Measurements from ENCODE around the gene GPR176. TPM values are rescaled to one million over a fixed set of nuclear protein-coding genes. Genes with fewer than 3 reads are reported as not detected.

GPR176 gene
- total and polyA plus RNA-seq, 2 experiments from 2014 or later: 2.7 to 7.0 TPM

GRCh38 chr15:39785841-39786240 lies 134.2 kb downstream of the GPR176 start:
- Histone ChIP-seq H3K9me2 (replicated peaks; ENCODE audit: insufficient read depth) (no peaks in the 10 kb centered on the region), H3K36me3 (replicated peaks; ENCODE audit: insufficient read depth, low read depth) (no peaks in the 10 kb centered on the region), H3K27ac (no peak overlapping the region), H3K27me3 (no peaks in the 10 kb centered on the region), H3K9me3 (ENCODE audit: low read depth) (no peaks in the 10 kb centered on the region), H3K4me3 (no peak overlapping the region), H2AFZ (no peak overlapping the region), H4K20me1 (ENCODE audit: insufficient read depth, poor library complexity, severe bottlenecking) (no peaks in the 10 kb centered on the region), H3K79me2 (peaks cover 8% of the 10 kb centered on the region), H3K4me2 (no peak overlapping the region), H3K4me1 (ENCODE audit: insufficient read depth) (peaks cover 19% of the 10 kb centered on the region)
- DNase-seq (ENCODE audit: low spot score): no peak
- no peak for TF ChIP-seq CTCF (IDR thresholded peaks at IDR 0.05; ENCODE audit: poor library complexity)
- TF ChIP-seq EZH2phosphoT487 (IDR thresholded peaks at IDR 0.05; ENCODE audit: low read depth, severe bottlenecking, unreplicated experiment): no peak
- no peak for TF ChIP-seq EZH2 (IDR thresholded peaks at IDR 0.05; ENCODE audit: borderline replicate concordance)
- 84% methylated on average over 7 of the region's 7 CpGs for WGBS (ENCODE audit: low lambda C conversion rate, missing lambda C conversion rate)

DNA sequence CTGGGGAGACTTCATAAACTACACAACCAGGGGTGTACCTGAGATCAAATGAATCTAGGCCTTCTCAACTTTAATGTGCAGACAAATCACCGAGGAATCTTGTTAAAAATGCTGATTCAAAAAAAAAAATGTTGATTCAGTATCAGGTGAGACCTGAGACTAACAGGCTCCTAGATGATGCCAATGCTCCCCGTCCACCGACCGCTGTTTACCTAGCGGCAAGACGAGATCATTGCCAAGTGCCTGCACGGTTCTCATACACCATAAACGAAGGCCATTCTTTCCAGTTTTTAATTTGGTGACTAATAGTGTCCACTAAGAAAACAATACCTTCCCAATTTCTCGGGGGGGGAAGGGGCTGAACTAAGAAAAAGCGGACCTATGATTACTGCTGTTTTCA lies 134.9 kb downstream of the GPR176 start:
- H3K9me3 ChIP-seq (ENCODE audit: low read depth): no peaks in the 10 kb centered on the region
- peaks cover 19% of the 10 kb centered on the region for H3K4me1 ChIP-seq (ENCODE audit: insufficient read depth)
- H3K27me3 ChIP-seq: no peaks in the 10 kb centered on the region
- no peak overlapping the region for H3K4me3 ChIP-seq
- no peak overlapping the region for H2AFZ ChIP-seq
- WGBS (ENCODE audit: low lambda C conversion rate, missing lambda C conversion rate): 65% methylated on average over 10 of the region's 10 CpGs
- H4K20me1 ChIP-seq (ENCODE audit: insufficient read depth, poor library complexity, severe bottlenecking): no peaks in the 10 kb centered on the region
- H3K27ac ChIP-seq: no peak overlapping the region
- no peaks in the 10 kb centered on the region for H3K36me3 ChIP-seq (replicated peaks; ENCODE audit: insufficient read depth, low read depth)
- no peak for TF ChIP-seq EZH2phosphoT487 (IDR thresholded peaks at IDR 0.05; ENCODE audit: low read depth, severe bottlenecking, unreplicated experiment)
- TF ChIP-seq EZH2 (IDR thresholded peaks at IDR 0.05; ENCODE audit: borderline replicate concordance): no peak
- no peak for TF ChIP-seq CTCF (IDR thresholded peaks at IDR 0.05; ENCODE audit: poor library complexity)
- DNase-seq (ENCODE audit: low spot score): no peak
- H3K79me2 ChIP-seq: peaks cover 8% of the 10 kb centered on the region
- H3K9me2 ChIP-seq (replicated peaks; ENCODE audit: insufficient read depth): no peaks in the 10 kb centered on the region
- H3K4me2 ChIP-seq: peak overlapping the region; percentile 7

DNA sequence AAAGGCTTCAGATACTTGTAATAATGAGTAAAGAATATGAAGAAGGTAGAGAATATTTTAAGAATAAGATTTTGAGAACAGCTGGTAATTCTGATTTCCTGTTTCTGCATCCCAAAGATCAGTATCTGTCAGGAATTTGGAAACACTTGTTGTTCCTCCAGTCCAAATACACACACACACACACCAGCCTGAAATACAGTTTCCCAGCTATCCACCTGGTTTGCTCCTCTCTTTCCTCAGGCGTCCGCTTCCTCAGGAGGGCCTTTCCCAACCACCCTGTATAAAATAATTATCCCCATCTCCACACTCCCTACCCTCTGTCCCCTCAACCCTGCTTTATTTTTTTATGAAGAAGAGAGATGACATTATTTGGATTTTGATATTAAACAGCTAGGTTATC lies 135.4 kb downstream of the GPR176 start:
- H3K79me2 ChIP-seq: peaks cover 8% of the 10 kb centered on the region
- WGBS (ENCODE audit: low lambda C conversion rate, missing lambda C conversion rate): 93% methylated on average over 2 of the region's 2 CpGs
- peaks cover 19% of the 10 kb centered on the region for H3K4me1 ChIP-seq (ENCODE audit: insufficient read depth)
- H3K4me2 ChIP-seq: peak overlapping the region; percentile 82
- no peak for DNase-seq (ENCODE audit: low spot score)
- H3K9me3 ChIP-seq (ENCODE audit: low read depth): no peaks in the 10 kb centered on the region
- no peaks in the 10 kb centered on the region for H3K9me2 ChIP-seq (replicated peaks; ENCODE audit: insufficient read depth)
- no peak for TF ChIP-seq EZH2 (IDR thresholded peaks at IDR 0.05; ENCODE audit: borderline replicate concordance)
- TF ChIP-seq CTCF (IDR thresholded peaks at IDR 0.05; ENCODE audit: poor library complexity): no peak
- no peak for TF ChIP-seq EZH2phosphoT487 (IDR thresholded peaks at IDR 0.05; ENCODE audit: low read depth, severe bottlenecking, unreplicated experiment)
- no peaks in the 10 kb centered on the region for H3K27me3 ChIP-seq
- H4K20me1 ChIP-seq (ENCODE audit: insufficient read depth, poor library complexity, severe bottlenecking): no peaks in the 10 kb centered on the region
- H3K27ac ChIP-seq: no peak overlapping the region
- no peak overlapping the region for H3K4me3 ChIP-seq
- H3K36me3 ChIP-seq (replicated peaks; ENCODE audit: insufficient read depth, low read depth): no peaks in the 10 kb centered on the region
- no peak overlapping the region for H2AFZ ChIP-seq

DNA sequence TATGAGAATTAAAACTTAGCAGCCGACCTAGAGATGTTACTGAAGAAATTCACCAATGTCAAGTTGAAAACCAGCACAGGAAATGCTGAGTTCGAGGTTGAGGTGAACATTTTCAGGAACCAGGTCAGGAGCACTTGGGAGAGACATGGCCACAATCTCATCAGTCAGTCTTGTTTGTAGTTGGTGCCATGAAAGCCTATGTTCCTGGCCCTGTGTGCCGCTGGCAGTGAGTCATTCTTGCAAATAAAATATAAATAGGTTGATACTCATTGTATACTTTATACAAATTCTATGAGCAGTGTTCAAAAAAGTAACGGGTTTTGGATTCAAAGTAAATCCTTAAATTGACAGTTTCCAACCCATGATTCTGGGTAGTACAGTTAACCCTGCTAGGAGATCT lies 135.9 kb downstream of the GPR176 start:
- H3K4me3 ChIP-seq: no peak overlapping the region
- no peak overlapping the region for H3K27ac ChIP-seq

More for the DNA sequence above, 135.9 kb downstream of the GPR176 start:
- TF ChIP-seq EZH2phosphoT487 (IDR thresholded peaks at IDR 0.05; ENCODE audit: low read depth, severe bottlenecking, unreplicated experiment) (no peak), EZH2 (IDR thresholded peaks at IDR 0.05; ENCODE audit: borderline replicate concordance) (no peak), CTCF (IDR thresholded peaks at IDR 0.05; ENCODE audit: poor library complexity) (no peak)
- Histone ChIP-seq H3K79me2 (peaks cover 8% of the 10 kb centered on the region), H3K9me2 (replicated peaks; ENCODE audit: insufficient read depth) (no peaks in the 10 kb centered on the region), H3K4me1 (ENCODE audit: insufficient read depth) (peaks cover 19% of the 10 kb centered on the region), H3K4me2 (peak overlapping the region; percentile 82), H3K36me3 (replicated peaks; ENCODE audit: insufficient read depth, low read depth) (no peaks in the 10 kb centered on the region), H3K27me3 (no peaks in the 10 kb centered on the region), H2AFZ (no peak overlapping the region), H3K9me3 (ENCODE audit: low read depth) (no peaks in the 10 kb centered on the region), H4K20me1 (ENCODE audit: insufficient read depth, poor library complexity, severe bottlenecking) (no peaks in the 10 kb centered on the region)
- DNase-seq (ENCODE audit: low spot score): no peak
- 77% methylated on average over 4 of the region's 4 CpGs for WGBS (ENCODE audit: low lambda C conversion rate, missing lambda C conversion rate)
